A204.1 (cell line): ENCODE measurements around the gene RPL6.
"Not testable (repeated sequence)": the region's sequence is repeated elsewhere in the genome, so short reads cannot be mapped to it uniquely, and the experiment has no call there.

Experiments
- FAIRE-seq: peaks from 2 replicates; lab custom pipeline; 2012; peaks lifted over from hg19 to GRCh38; lab: Jason Lieb, UNC

Gene RPL6

DNA sequence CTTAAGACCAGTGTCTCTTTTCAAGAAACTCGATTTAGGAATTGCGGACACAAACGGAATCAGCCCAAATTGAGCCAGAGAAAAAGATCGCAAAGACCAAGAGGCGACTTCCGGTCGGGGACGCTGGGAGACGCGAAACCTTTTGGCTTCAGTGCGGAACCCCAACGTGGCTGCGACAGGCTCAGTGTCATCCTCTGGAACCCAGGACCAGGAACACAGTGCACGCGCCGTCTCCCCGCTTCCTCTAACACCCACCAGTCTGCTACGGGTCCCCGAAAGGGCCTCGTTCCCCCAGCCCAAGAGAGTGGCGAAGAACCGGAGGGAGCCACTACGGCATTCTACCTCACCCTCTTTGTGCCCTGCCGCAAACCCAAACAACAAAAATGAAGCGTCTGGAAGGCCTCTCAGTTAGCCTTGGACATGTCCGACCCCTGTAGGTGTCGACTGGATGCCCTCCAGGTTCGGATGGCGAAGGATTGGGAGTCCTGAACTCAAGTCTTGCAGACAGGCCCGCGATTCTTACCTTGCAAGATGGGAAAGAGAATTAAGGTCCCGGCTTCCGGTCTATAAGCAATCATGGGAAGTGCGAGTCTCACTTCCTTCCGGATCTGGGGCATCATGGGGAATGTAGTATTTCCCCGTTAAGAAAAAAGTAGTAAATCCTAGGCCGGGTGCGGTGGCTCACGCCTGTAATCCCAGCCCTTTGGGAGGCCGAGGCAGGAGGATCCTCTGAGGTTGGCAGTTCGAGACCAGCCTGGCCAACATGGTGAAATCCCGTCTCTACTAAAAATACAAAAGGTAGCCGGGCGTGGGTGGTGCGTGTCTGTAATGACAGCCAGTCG lies at the start of gene RPL6:
Gene RPL6, minus strand, starts transcription at position 542 of the 842 bp plus-strand sequence. CDS start 949 bp downstream, outside the sequence.
- FAIRE-seq: peak; percentile 35

DNA sequence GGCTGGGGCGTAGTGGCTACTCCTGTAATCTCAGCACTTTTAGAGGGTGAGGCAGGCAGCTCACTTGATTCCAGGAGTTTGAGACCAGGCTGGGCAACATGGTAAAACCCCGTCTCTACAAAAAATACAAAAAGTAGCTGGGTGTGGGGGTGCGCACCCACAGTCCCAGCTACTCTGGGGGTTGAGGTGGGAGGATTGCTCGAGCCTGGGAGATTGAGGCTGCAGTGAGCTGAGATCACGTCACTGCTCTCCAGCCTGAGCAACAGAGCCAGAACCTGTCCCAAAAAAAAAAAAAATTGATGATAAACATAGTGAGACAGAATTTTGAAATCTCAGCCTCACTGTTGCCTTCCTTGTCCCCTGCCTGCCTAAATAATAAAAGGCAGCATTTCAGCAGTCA lies 49.3 kb upstream of the RPL6 start:
- no peak for FAIRE-seq

DNA sequence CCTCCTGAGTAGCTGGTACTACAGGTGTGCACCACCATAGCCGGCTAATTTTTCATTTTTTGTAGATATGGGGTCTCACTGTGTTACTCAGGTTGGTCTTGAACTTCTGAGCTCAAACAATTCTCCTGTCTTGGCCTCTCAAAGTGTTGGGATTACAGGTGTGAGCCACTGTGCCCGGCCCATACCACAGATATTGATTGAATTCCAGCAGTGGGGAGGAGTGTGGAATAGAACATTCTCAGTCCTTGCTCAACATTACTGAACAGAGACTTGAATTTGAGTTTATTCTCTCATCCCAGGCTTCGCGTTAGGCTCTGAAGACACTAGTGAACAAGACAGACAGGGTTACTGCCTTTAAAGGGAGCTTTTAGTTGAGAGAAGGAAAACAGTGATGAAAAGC lies 48.9 kb upstream of the RPL6 start:
- no peak for FAIRE-seq

DNA sequence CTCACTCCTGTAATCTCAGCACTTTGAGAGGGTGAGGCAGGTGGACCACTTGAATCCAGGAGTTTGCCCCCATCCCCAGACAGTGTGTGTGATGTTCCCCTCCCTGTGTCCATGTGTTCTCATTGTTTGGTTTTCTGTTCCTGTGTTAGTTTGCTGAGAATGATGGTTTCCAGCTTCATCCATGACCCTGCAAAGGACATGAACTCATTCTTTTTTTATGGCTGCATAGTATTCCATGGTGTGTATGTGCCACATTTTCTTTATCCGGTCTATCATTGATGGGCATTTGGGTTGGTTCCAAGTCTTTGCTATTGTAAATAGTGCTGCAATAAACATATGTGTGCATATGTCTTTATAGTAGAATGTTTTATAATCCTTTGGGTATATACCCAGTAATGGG lies 47.7 kb upstream of the RPL6 start:
- not testable (repeated sequence) for FAIRE-seq

DNA sequence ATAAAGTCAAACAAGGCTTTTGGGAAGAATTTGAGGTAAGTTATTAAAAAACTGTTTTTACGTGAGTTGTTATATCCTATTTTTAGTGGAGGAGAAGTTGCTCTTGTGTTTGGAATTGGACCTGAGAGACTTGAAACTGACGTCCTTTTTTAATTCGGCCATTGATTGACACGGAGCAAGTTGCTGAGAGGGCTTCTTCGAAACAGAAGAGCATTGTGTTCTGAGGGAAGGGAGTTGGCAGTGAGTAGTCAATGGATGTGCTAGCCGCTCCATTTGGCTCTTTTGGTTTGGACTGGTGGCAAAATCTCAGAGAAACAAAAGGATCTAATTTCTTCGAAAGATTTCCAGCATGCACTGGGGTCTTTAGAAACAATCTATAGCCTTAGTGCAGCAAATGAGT lies 46.6 kb upstream of the RPL6 start:
- no peak for FAIRE-seq

DNA sequence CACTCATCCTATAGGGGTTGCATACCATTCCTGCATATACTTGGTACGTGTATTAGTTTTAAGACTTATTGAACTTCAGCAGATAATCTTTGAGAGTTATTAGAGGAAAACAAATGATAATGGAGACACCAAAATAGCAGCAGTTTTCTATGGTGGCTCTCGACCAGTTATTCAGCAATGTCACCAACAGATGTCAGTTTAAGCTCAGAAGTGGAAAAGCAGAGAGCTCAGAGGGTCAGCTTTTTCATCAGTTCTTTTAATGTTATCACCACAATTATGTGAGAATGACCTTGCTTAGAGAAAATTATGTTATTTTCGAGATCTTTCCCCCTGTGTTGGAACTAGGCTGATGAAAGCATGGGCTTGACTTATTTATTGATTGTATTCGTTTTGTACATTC lies 41.3 kb upstream of the RPL6 start:
- no peak for FAIRE-seq

DNA sequence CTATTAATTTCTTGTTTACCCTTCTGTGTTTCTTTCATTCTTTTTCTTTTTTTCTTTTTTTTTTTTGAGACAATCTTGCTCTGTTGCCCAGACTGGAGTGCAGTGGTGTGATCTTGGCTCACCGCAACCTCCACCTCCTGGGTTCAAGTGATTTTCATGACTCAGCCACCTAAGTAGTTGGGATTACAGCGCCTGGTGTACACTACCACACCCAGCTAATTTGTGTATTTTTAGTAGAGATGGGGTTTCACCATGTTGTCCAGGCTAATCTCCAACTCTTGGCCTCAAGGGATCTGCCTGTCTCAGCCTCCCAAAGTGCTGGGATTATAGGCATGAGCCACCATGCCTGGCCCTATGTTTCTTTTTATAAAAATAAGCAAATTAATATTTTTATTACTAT lies 38.8 kb upstream of the RPL6 start:
- not testable (repeated sequence) for FAIRE-seq

DNA sequence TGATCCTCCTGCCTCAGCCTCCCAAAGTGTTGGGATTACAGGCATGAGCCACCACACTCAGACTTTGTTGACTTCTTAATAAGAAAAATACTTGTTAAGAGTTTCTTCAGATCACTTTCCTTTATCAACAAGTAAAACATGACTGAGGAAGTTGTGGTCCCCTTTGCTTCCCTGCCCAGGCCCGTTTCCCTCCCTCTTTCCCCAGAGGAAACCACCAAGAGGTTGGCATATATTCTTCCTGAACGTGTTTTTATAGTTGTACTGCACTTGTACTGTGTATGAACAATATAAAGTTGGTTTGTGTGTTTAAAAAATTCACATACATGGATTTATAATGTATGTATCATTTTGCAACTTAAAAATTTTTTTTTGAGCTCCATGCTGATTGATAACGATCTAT lies 37.7 kb upstream of the RPL6 start:
- no peak for FAIRE-seq

DNA sequence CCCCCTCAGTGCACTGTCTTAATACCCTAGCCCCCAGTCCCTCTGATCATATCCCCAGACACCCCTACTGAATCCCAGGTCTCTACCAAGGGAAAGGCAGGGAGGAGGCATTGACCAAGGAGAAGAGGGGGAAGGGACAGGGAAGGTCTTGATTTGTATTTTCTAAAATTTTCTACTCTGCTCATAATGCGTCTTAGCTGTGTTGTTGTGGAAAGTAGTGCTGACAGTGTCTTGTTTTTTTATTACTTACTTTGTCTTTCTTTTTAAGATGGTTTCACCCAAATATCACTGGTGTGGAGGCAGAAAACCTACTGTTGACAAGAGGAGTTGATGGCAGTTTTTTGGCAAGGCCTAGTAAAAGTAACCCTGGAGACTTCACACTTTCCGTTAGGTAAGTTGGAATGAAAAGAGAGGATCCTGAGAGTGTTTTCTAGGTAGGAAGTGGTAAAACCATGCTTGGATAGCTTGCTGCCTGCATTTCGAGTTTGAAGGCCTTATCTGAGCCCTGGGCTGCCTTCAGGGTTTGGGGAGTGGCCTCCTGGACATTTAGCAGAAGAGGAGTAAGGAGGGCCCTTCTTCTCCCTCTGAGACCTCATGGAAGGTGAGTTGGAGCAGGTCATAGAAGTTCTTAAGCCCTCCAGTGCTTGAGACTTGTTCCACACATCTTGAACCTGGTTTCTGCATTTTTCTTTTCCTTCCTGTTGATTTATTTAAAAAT lies 36.8 kb upstream of the RPL6 start:
- FAIRE-seq: no peak

DNA sequence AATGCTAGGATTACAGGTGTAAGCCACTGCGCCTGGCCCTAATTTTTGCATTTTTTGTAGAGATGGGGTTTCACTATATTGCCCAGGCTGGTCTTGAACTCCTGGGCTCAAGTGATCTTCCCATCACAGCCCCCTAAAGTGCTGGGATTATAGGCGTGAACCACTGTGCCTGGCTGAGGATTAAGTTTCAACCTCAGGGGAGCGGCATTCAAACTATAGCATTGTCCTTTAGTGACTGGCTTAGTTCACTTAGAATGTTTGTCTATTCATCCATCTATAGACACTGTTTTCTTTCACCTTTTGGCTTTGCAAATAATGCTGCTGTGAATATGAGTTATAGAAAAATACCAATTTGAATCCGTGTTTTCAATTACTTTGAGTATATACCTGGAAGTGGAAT lies 34.5 kb upstream of the RPL6 start:
- FAIRE-seq: no peak

DNA sequence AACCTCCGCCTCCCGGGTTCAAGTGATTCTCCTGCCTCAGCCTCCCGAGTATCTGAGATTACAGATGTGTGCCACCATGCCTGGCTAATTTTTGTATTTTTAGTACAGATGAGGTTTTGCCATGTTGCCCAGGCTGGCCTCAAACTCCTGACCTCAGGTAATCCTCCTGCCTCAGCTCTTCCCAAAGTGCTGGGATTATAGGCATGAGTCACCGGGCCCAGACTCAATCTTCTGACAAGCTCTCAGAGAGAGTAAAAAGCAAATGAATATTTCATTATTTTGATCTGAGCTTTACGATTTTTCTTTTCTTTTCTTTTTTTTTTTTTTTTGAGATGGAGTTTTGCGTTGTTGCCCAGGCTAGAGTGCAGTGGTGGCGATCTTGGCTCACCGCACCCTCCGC lies 31.2 kb upstream of the RPL6 start:
- FAIRE-seq: not testable (repeated sequence)

DNA sequence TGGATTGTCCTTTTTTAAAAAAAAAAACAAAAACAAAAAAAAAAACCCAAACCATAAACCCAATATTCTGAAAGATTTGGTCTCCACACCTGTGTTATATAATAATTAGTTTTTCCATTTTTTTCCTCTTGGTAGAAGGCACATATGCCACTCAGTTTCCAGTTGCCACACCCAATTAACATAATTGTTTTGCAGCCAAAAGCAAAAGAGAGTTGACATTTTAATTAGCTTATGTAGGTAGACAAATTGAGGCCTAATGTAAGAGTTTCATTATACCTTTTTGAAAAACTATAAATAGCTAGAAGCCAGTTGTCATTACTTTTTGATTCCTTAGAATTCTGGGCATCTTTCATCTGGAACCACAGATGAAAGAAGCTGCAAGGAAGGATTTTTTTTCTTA lies 30.4 kb upstream of the RPL6 start:
- no peak for FAIRE-seq

DNA sequence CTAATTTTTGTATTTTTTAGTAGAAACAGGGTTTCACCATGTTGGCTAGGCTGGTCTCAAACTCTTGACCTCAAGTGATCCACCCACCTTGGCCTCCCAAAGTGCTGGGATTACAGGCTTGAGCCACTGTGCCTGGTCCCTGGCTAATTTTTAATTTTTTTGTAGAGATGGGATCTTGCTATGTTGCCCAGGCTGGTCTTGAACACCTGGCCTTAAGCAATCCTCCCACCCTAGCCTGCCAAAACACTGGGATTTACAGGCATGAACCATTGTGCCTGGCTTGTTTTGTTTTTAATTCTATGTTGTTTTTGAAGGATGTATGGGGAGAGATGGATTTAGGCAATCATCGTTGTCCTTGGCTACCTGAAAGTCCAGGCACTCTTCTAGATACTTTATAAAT lies 29.2 kb upstream of the RPL6 start:
- not testable (repeated sequence) for FAIRE-seq

DNA sequence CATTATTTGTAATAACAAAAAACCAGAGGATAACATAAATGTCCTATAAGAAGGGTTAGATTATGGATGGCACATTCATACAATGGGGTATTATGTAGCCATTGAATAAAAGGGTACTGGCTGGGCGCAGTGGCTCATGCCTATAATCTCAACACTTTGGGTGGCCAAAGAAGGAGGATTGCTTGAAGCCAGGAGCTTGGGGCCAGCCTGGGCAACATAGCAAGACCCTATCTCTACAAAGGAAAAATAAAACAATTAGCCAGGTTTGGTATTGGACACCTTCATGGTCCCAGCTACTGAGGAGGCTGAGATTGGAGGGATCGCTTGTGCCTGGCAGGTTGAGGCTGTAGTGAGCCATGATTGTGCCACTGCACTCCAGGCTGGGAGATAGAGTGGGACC lies 24.1 kb upstream of the RPL6 start:
- no peak for FAIRE-seq

DNA sequence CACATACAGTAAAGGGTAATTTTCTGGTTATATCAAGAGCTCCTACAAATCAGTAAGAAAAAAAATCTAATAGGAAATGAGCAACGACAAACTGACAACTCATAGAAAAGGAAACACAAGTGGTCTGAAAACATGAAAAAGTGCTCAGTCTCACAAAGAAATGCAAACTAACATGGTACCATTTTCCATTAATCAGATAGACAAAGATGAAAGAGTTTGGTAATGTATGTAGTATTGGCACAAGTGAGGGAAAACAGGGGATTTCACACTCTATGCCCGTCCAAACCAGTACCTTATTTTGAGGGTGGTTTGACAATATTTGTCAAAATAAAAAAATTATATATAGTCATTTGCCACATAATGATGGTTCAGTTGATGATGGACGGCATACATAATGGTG lies 22.6 kb upstream of the RPL6 start:
- no peak for FAIRE-seq

DNA sequence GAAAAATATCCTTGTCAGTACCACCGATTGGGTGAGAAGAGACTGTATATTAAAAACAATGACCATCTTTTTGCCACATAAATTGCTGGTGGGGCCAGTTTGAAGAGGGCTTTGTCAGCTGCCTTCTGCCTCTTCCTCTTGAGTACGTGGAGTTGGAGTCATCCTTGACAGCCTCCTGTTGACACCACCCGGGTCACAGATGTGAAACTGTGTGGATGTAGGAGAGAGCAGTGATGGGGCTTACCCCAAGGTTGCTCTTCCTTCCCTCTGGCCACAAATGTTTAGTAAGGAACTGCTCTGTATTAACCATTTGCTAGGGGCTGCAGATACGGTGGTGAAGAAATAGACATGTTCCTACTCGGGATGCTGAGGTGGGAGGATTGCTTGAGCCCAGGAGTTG lies 21.5 kb upstream of the RPL6 start:
- FAIRE-seq: no peak

DNA sequence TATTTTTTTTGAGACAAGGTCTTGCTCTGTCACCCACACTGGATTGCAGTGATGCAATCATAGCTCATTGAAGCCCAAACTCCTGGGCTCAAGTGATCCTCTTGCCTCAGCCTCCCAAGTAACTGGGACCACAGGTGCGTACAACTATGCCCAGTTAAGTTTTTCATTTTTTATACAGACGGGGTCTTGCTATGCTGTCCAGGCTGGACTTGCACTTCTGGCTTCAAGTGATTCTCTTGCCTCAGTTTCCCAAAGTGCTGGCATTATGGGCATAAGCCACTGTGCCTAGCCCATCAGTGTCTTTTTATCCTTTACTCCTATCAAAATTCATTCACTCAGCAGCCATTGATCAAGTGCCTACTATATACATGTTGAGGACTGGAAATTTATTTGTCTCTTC lies 18.4 kb upstream of the RPL6 start:
- no peak for FAIRE-seq

DNA sequence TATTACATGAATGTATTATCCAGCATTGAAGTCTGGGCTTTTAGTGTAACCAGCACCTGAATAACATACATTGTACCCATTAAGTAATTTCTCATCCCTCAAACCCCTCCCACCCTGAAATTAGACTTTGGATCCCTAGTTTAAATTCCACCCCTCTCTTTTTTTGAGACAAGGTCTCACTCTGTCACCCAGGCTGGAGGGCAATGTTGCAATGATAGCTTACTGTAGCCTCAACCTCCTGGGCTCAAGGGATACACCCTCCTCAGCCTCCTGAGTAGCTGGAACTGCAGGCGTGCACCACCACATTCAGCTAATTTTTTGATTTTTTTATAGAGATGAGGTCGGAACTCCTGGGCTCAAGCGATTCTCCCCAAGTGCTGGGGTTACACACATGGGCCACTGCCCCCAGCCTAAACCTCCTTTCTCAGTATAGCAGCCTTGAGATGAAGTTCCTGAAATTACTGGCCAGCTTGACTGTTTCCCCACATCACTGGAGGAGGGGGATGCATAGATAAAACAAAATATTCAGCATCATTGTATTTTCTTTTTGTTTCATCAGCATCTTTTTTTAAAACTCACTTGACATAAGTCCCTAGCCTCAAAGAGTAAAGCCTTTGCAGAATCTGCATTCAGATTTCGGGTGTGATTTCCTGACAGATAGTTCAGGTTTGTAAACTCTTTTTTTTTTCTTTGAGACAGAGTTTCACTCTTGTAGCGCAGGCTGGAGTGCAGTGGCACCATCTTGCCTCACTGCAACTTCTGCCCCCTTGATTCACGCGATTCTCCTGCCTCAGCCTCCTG lies 16.4 kb upstream of the RPL6 start:
- no peak for FAIRE-seq

DNA sequence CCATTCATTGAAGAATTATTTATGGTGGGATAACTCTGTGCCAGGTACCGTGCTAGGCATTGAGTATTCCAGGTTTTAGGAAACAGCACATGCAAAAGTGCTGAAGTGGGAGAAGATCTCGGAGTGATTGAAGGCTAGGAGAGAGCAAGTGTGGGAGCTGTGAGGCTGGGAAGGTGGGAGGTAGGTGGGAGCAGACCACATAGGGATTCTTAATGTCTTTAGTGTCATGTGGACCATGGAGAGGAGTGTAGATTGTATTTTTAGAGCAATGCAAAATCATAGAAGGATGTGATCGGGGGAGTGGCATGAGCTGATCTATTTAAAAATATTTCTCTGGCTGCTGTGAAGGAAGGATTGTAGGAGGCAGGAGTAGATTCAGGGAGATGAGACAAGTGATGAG lies 14.7 kb upstream of the RPL6 start:
- no peak for FAIRE-seq

DNA sequence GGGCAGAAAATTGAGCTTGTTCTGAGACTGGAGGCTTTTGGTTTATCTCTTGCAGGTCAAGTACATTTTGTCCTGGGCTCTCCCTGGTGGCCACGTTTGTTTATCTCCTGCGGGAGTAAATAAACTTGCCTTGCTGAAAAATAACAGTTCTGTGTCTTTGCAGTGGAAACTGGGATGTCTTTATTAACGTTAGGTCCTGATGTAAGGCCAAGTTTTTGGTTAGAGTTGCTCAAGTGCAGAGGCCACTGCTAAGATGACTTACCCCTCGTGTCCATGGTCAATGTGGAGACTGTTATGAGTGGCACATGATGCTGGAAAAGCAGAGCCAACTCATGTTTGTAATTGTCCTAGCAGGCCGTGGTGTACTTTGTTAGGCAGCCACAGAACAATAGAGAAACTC lies 13.1 kb upstream of the RPL6 start:
- FAIRE-seq: no peak

DNA sequence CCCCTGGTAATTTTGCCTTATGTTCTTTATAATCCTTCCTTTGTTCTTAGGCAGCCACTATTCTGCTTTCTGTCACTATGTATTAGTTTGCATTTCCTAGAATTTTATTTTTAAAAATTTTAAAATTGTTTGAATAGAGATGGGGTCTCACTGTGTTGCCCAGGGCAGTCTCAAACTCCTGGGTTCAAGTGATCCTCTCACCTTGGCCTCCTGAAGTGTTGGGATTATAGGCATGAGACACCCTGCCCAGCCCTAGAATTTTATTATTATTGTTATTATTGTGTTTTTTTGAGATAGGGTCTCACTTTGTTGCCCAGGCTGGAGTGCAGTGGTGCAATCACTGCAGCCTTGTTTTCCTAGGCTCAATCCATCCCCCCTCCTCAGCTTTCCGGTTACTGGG lies 12.0 kb upstream of the RPL6 start:
- no peak for FAIRE-seq

DNA sequence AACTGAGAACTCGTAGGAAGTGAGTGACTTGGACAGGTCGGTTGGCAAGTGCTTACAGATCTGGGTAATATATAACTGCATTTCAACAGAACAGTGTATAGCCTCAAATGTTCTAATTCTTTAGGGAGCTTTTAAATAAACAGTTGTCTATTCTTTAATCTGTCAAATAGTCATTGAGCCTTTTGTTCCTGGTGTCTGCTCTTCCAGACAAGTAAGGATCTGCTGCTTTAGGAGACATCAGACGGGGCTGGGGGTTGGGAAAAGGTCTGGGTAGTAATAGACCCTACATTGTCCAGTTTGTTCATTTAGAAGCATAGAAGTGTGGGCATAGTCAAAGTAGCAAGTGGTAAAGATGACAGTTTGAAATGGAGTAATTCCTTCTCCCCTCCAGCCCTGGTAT lies 11.3 kb upstream of the RPL6 start:
- FAIRE-seq: no peak
